Glomerular endothelial cell (primary cell): ENCODE measurements around the gene MED14. TPM values are rescaled to one million over a fixed set of nuclear protein-coding genes. Genes with fewer than 3 reads are reported as not detected.

Experiments
- DNase-seq: peaks from one replicate; pipeline ENCODE4 v3.0.0-alpha.2; 2011; ENCODE audit warnings: low read depth, low spot score; ENCODE audit errors: extremely low read depth
- total RNA-seq: library from RNA; depleted of rRNA; stranded (reverse); fragments of >200 nt; gene quantifications from 2 replicates; pipeline ENCODE4 v1.2.3, GENCODE V29; 2015

Gene MED14
- total RNA-seq, 1 donor from 2014 or later, result 33.3 TPM

DNA sequence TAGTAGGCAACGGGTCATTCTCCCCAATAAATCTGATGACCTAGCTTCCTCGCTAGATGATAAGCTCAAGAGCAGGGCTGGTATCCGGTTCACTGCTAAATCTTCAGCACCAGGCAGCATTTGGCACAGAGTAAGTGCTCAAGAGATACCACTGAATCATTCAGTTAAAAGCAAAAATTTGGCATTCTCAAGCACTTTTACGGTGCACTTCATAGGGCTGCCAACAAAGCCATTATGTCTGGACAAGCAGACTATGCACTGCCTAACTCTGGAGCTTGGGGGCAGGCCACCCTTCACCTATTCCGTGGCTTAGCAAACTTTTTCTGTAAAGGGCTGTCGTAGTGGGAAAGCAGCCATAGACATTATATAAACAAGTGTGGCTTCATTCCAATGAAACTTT is 64.2 kb downstream of the MED14 start:
- DNase-seq, result no peak

GRCh38 chrX:40663880-40664630 is 71.3 kb downstream of the MED14 start:
- DNase-seq, result no peak

- no peak for DNase-seq
These were observed 72.1 kb downstream of the MED14 start for GRCh38 chrX:40663078-40663740.

DNA sequence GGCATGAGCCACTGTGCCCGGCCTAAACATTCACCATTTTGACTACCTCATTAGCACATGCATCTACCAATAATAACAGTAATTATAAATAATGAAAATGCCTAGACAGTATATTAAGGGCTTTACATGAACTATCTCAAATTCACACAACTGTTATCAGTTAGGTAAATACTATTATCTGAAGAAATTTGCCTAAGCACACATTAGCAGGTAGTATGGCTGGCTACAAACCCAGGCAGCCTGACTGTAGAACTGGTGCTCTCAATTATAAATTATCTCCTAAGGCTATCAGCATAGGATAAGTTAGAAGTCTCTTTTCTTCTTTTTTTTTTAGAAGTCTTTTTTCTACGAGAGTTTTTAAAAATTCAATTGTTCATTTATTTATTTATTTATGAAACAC is 73.9 kb downstream of the MED14 start:
- DNase-seq, result no peak

- DNase-seq, result no peak
These were observed 75.0 kb downstream of the MED14 start for GRCh38 chrX:40660381-40660780.

DNA sequence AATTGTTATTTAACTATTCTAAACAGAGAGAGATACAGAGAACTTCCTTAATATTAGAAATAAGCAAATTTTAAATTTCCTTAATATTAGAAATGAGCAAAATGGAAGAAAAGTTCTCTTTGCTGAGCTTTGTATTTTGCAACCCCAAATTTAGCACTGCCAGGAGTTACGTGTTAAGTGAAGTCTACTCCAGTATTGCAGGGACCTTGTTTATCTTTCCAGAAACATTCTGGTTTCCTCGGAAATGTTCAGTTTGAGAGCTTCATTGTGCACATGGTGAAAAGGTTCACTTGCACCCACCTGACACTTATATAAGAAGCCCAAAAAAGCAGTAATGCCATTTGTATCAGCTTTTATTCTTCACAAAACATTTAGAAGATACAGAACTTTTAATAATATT is 81.8 kb downstream of the MED14 start:
- DNase-seq, result no peak

DNA sequence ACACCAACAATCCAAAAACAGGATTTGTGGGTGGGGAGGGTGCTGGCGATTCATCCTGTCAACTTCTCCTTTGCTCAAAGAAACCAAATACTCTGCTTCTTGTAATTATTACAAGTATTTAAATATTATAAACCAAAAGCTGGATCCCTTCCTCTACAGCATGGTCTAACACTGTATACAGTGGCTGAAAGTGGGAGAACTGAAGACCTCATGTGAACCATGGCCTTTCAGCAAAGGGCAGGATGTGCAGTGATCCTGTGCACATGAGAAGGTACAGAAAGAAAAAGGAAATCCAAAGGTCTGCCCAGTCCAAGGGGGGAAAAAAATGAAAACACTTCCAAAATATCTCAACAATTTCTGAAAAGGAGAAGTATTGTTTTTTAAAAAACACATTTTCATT is 82.7 kb downstream of the MED14 start:
- no peak for DNase-seq

DNA sequence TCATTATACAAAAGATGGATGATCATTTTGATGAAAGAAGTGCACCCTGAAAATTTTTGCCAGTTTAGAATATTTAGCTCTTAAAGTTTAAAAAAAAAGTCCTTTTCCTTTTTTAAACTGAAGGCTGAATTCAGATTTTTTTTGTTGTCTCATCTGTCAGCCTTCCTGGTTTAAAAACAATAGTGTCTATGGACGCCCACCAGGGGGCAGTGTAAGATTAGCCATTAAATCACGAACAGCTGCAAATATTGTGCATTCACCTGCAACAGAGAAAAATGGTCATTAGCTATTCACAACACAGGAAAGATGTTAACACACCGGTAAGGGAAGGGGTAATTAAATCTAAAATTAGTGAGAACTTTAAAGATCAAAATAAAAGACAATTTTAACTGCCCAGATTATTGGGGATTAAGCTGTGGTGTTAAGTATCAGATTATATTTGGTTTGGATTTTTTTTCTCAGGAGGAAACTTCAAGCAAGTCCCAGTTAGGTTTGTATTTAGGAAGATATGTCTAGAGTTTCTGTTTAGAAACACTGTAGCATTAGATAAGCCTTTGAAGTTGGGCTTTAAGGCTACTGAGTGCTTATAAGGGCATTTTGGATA is 83.6 kb downstream of the MED14 start:
- peak; percentile 41 for DNase-seq

DNA sequence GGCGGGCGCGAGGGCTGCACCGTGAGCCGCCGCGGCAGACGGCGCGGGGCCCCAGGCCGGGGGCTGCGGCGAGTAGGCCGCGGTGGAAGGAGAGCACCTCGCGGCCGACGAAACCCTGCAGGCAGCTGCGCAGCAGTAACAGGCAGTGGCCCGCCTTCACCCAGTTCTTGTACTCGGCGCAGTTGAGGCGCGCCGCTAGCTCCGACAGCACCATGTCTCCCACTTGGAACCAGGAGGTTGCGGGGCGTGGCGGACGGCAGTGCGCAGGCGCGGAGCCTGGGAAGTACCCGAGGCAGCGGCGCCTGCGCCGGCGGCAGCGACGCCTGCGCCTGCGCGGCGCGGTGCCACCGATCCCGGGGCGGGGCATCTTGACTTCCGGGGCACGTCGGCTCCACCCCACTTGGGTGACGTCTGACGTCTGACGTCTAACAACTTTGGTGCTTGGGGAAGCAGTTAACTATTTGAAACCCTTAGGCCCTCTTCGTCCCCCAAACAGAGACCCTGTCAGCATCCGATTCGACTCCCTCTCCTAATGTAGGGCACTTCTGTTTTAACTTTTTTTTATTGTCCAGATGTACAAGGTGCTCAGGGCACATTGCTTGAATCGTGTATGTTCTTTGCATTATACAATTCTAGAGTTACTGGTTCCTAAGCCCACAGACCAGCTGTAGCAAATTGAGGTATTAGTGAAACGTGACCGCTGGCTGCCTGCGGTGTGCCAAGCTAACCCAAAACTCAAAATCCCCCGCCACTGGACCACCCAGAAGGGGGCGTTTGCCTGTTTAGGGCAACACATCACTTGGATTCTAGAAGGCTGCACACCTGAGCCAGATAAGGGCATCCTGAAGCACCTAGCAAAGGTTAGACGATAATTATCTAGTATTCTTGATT is 87.8 kb downstream of the MED14 start, which contains the start of gene CXorf38:
CXorf38 (minus strand) TSS at position 255 of the 891 bp plus-strand sequence; CDS start at position 214, 41 bp downstream.
- DNase-seq, result peak; percentile 18

DNA sequence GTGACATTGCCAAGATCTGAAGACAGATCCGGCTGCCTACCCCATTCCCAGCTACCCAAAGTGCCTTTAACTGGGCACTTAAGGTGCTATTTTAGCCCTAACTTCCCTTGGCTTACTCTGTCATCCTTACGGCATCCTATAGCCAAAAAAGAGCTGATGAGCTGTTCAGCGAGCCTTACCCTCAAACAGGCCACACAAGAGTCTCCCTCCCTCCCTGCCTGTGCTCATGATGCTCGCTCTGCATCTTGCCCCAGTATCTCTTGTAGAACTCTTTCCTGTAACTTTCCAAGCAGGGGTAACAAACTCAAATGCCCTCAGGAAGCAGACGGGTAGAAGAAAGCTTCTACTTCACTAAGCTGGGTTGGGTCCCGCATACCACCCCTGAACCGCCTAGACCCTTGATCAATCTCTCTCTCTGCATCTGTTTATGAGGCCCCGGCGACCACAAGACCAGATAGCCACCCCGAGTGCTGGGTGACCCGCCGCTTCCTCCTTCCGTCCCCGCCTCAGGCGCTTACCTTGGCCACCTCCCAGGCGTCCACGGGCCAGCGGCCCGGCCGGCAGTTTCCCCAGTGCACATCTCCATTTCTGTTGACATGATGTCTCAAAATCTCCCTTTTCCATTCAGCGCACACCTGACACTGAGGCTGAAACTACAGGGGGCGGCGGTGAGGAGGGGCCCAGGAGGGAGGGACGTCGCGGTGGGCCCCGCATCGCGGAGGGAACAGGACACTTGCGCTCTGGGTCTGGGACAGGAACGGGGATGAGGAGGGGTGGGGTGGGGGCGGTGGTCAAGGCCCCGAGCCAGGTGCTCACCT is 88.6 kb downstream of the MED14 start:
- DNase-seq, result no peak

GRCh38 chrX:40644821-40645358 is 90.5 kb downstream of the MED14 start:
- DNase-seq, result peak; percentile 22

DNA sequence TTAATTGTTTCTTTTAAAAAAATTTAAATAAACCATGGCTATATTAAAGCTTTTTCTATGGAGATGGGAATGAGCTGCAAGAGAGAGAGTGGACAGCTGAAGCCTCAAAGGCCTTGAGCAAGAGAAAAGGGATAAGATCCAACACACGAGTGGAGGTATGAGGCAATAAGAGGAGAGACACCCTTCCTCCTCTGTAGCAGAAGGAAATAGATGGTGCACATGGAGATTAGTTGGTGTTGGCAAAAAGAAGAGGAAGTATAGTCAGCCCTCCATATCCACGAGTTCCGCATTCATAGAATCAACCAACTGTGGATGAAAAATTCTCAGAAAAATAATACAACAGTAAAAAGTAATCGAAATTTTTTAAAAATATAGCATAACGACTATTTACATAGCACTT is 91.2 kb downstream of the MED14 start:
- DNase-seq, result no peak

GRCh38 chrX:40637687-40638086 is 97.7 kb downstream of the MED14 start:
- DNase-seq, result no peak

- no peak for DNase-seq
These were observed 103.1 kb downstream of the MED14 start for GRCh38 chrX:40632199-40632598.

- DNase-seq, result no peak
These were observed 106.8 kb downstream of the MED14 start for GRCh38 chrX:40628506-40628905.

- DNase-seq, result no peak
These were observed 110.0 kb downstream of the MED14 start for GRCh38 chrX:40625294-40625693.

DNA sequence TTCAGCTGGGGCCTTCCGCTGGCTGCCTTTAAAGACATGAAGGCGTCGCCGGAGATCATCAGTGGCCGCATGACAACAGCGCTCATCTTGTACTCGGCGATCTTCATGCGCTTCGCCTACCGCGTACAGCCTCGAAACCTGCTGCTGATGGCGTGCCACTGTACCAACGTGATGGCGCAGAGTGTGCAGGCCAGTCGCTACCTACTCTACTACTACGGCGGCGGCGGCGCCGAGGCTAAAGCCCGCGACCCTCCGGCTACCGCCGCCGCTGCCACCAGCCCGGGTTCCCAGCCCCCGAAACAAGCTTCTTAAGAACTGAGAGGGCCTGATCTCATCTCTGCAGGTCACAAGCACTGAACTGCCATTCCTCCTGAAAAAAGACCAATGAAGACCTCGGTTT is 111.7 kb downstream of the MED14 start:
- DNase-seq, result no peak

DNA sequence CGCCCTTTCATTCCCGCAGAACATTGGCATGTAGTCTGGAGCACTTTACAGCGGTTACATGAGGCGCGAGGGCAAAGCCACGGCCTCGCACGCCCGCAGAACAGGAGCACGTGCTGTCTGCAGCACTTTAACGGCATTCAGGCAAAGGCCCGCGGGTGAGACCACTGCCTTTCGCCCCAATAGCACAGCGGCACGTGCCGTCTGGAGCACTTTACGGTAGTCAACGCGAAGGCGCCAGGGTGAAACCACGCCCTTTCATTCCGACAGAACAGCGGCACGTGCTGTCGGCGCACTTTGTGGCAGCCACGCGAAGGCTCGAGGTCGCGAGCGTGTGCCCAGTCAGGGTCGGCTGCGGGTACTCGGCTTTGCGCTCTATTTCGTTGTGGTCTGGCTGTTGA is 112.2 kb downstream of the MED14 start, which contains the start of gene MPC1L:
MPC1L (plus strand) TSS at position 290 of the 398 bp plus-strand sequence. CDS start 138 bp downstream, outside the sequence.
- no peak for DNase-seq

- DNase-seq, result no peak
These were observed 112.7 kb downstream of the MED14 start for GRCh38 chrX:40622479-40623138.
